Measurements from ENCODE around the gene PVR. TPM values are rescaled to one million over a fixed set of nuclear protein-coding genes. Genes with fewer than 3 reads are reported as not detected.
"Not testable (repeated sequence)": the region's sequence is repeated elsewhere in the genome, so short reads cannot be mapped to it uniquely, and the experiment has no call there.

PVR gene
- polyA plus RNA-seq, 1 of the 3 experiments (the other 2 are of a cell fraction), result 90.8 TPM

DNA sequence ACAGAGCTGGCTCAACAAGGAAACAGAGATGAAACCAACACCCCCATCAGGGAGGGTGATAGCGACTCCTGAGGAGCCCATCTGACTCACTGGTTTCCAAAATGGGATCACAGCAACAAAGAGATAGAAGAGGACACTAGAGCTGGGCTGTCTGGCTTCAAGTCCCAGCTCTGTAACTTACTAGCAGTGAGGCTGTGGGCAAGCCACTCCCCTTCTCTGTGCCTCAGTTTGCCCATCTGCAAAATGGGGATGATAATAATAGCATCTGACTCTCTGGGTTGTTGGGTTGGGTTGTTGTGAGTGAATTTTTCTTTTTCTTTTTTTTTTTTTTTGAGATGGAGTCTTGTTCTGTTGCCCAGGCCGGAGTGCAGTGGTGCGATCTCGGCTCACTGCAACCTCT is 16.1 kb upstream of the PVR start (continued):
- TF ChIP-seq FOSL2 (IDR thresholded peaks at IDR 0.05; ENCODE audit: borderline replicate concordance, low read depth) (no peak), RAD21 (IDR thresholded peaks at IDR 0.05; ENCODE audit: low read length) (no peak), YY1 (IDR thresholded peaks at IDR 0.05; ENCODE audit: low read depth) (no peak), RXRA (IDR thresholded peaks at IDR 0.05; ENCODE audit: borderline replicate concordance, low read depth) (no peak), EZH2phosphoT487 (IDR thresholded peaks at IDR 0.05; ENCODE audit: borderline replicate concordance, low read depth) (no peak), NRF1 (IDR thresholded peaks at IDR 0.05; ENCODE audit: low read depth, low read length) (no peak), CHD2 (IDR thresholded peaks at IDR 0.05; ENCODE audit: low read length, partially characterized antibody) (no peak)
- TF ChIP-seq, protein P1, sequence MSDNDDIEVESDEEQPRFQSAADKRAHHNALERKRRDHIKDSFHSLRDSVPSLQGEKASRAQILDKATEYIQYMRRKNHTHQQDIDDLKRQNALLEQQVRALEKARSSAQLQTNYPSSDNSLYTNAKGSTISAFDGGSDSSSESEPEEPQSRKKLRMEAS (IDR thresholded peaks at IDR 0.05; ENCODE audit: low read depth), result no peak
- TF ChIP-seq, protein P2, sequence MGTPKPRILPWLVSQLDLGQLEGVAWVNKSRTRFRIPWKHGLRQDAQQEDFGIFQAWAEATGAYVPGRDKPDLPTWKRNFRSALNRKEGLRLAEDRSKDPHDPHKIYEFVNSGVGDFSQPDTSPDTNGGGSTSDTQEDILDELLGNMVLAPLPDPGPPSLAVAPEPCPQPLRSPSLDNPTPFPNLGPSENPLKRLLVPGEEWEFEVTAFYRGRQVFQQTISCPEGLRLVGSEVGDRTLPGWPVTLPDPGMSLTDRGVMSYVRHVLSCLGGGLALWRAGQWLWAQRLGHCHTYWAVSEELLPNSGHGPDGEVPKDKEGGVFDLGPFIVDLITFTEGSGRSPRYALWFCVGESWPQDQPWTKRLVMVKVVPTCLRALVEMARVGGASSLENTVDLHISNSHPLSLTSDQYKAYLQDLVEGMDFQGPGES (IDR thresholded peaks at IDR 0.05; ENCODE audit: low read depth, low read length), result no peak

DNA sequence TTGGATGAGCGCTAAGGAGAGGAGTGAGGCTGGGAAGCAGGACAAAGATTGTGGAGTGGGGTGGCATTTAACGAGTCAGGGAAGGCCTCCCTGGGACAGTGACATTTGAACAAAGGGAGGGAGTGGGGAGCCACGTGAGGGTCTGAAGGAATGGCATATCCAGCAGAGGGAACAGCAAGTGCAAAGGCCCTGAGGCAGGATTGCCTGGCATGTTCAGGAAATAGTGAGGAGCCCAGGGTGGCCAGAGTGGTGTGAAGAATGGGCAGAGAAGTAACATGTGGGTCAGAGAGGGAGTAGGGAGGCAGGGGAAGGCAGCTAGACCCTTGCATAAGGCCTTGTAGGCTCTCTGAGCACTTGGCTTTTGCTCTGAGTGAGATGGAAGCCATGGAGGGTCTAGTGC is 14.9 kb upstream of the PVR start:
- no peak overlapping the region for H3K27ac ChIP-seq (ENCODE audit: low read depth in 2 of 2, low read length in 1 of 2)
- H3F3A ChIP-seq (replicated peaks; ENCODE audit: insufficient read depth), result peaks cover 13% of the 10 kb centered on the region
- H2AFZ ChIP-seq (ENCODE audit: low read depth), result no peak overlapping the region
- no peaks in the 10 kb centered on the region for H3K9me3 ChIP-seq
- no peaks in the 10 kb centered on the region for H3K79me2 ChIP-seq (ENCODE audit: insufficient read depth)
- H3K4me2 ChIP-seq, result no peak overlapping the region
- no peak overlapping the region for H3K4me3 ChIP-seq (ENCODE audit: low read depth in 2 of 2, low read length in 1 of 2)
- no peaks in the 10 kb centered on the region for H3K9me2 ChIP-seq
- peaks cover 0 to 5% of the 10 kb centered on the region in 2 experiments for H3K36me3 ChIP-seq (replicated peaks in 1 of 2; ENCODE audit: control insufficient read depth in 1 of 2, insufficient read depth in 2 of 2, low read length in 1 of 2)
- ChIA-PET CTCF (no interaction called here), POLR2A (no interaction called here)
- H3K4me1 ChIP-seq (ENCODE audit: control insufficient read depth in 1 of 2, insufficient read depth in 2 of 2, low read depth in 1 of 2, low read length in 1 of 2), result 0 out of 4 replicates have a peak, but pooled peaks cover 0 to 8% of the 10 kb centered on the region in 2 experiments
- H3K9ac ChIP-seq, result no peak overlapping the region
- no peaks in the 10 kb centered on the region for H3K27me3 ChIP-seq (ENCODE audit: insufficient read depth)
- no peaks in the 10 kb centered on the region for H4K20me1 ChIP-seq (ENCODE audit: insufficient read depth)
- DNase-seq, result no peak
- WGBS (ENCODE audit: low lambda C conversion rate), result 67% methylated on average over 3 of the region's 3 CpGs
- TF ChIP-seq, protein P3, sequence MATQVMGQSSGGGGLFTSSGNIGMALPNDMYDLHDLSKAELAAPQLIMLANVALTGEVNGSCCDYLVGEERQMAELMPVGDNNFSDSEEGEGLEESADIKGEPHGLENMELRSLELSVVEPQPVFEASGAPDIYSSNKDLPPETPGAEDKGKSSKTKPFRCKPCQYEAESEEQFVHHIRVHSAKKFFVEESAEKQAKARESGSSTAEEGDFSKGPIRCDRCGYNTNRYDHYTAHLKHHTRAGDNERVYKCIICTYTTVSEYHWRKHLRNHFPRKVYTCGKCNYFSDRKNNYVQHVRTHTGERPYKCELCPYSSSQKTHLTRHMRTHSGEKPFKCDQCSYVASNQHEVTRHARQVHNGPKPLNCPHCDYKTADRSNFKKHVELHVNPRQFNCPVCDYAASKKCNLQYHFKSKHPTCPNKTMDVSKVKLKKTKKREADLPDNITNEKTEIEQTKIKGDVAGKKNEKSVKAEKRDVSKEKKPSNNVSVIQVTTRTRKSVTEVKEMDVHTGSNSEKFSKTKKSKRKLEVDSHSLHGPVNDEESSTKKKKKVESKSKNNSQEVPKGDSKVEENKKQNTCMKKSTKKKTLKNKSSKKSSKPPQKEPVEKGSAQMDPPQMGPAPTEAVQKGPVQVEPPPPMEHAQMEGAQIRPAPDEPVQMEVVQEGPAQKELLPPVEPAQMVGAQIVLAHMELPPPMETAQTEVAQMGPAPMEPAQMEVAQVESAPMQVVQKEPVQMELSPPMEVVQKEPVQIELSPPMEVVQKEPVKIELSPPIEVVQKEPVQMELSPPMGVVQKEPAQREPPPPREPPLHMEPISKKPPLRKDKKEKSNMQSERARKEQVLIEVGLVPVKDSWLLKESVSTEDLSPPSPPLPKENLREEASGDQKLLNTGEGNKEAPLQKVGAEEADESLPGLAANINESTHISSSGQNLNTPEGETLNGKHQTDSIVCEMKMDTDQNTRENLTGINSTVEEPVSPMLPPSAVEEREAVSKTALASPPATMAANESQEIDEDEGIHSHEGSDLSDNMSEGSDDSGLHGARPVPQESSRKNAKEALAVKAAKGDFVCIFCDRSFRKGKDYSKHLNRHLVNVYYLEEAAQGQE (IDR thresholded peaks at IDR 0.05; ENCODE audit: low read depth, low read length), result no peak
- TF ChIP-seq FOXM1 (IDR thresholded peaks at IDR 0.05; ENCODE audit: low read depth), result no peak
- no peak for TF ChIP-seq RCOR1 (IDR thresholded peaks at IDR 0.05; ENCODE audit: low read length)
- no peak for TF ChIP-seq FOXJ3 (CRISPR knock-in tag; IDR thresholded peaks at IDR 0.05)
- no peak for TF ChIP-seq MEF2A (IDR thresholded peaks at IDR 0.05; ENCODE audit: borderline replicate concordance, low read depth)
- no peak for TF ChIP-seq CHD2 (IDR thresholded peaks at IDR 0.05; ENCODE audit: low read length, partially characterized antibody)
- no peak for TF ChIP-seq POLR2AphosphoS5 (IDR thresholded peaks at IDR 0.05; ENCODE audit: low read depth, low read length)
- TF ChIP-seq, protein P4, sequence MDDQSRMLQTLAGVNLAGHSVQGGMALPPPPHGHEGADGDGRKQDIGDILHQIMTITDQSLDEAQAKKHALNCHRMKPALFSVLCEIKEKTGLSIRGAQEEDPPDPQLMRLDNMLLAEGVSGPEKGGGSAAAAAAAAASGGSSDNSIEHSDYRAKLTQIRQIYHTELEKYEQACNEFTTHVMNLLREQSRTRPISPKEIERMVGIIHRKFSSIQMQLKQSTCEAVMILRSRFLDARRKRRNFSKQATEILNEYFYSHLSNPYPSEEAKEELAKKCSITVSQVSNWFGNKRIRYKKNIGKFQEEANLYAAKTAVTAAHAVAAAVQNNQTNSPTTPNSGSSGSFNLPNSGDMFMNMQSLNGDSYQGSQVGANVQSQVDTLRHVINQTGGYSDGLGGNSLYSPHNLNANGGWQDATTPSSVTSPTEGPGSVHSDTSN (IDR thresholded peaks at IDR 0.05), result no peak

DNA sequence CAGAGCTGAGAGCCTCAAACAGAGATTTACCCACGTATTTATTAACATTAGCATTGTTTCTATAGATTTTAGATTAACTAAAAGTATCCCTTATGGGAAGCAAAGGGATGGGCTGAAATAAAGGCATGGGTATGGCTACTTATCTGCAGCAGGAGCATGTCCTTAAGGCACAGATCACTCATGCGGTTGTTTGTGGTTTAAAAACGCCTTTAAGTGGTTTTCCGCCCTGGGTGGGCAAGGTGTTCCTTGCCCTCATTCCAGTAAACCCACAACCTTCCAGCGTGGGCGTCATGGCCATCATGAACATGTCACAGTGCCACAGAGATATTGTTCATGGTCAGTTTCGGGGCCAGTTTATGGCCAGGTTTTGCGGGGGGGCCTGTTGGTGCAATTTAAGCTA is 12.1 kb upstream of the PVR start:
- H3K9me2 ChIP-seq; H3K9ac ChIP-seq; H3K9me3 ChIP-seq; DNase-seq; H2AFZ ChIP-seq (ENCODE audit: low read depth); H4K20me1 ChIP-seq (ENCODE audit: insufficient read depth); POLR2A ChIA-PET; H3K79me2 ChIP-seq (ENCODE audit: insufficient read depth); H3K27ac ChIP-seq (ENCODE audit: low read depth in 2 of 2, low read length in 1 of 2); H3K27me3 ChIP-seq (ENCODE audit: insufficient read depth); H3K36me3 ChIP-seq (replicated peaks in 1 of 2; ENCODE audit: control insufficient read depth in 1 of 2, insufficient read depth in 2 of 2, low read length in 1 of 2); H3K4me3 ChIP-seq (ENCODE audit: low read depth in 2 of 2, low read length in 1 of 2); H3K4me2 ChIP-seq: not testable (repeated sequence)
- H3K4me1 ChIP-seq (ENCODE audit: control insufficient read depth in 1 of 2, insufficient read depth in 2 of 2, low read depth in 1 of 2, low read length in 1 of 2), result peaks cover 0 to 13% of the 10 kb centered on the region in 2 experiments; a peak in 2 of 4 replicates
- 73% methylated on average over 8 of the region's 8 CpGs for WGBS (ENCODE audit: low lambda C conversion rate)
- CTCF ChIA-PET, result interaction anchor here (0.6 to 0.9 kb wide), 3 partner anchors 25 to 61 kb away, joined by 3 read pairs; no protein-coding TSS in a partner anchor
- H3F3A ChIP-seq (replicated peaks; ENCODE audit: insufficient read depth), result peaks cover 10% of the 10 kb centered on the region

DNA sequence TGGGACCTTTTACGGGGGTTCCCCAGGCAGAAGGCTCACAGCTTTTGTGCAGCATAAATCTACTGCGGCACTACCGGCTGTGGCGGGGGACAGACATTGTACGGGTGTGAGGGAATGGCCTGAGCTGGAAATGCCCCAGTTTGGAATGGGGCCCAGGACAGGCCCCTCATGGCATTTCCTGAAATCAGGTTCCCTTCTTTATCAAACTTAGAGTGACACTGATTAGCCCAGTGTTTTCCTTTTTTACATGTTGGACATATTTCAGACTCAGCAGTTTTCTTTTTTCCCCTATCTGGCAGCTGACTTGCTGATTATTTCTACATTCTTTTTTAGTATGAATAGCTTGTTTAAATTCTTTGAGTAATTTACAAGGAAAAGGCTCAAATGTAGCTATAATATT is 9.7 kb upstream of the PVR start:
- H3K9me3 ChIP-seq; H3K36me3 ChIP-seq (replicated peaks in 1 of 2; ENCODE audit: control insufficient read depth in 1 of 2, insufficient read depth in 2 of 2, low read length in 1 of 2); H3K9me2 ChIP-seq; H3K4me1 ChIP-seq (ENCODE audit: control insufficient read depth in 1 of 2, insufficient read depth in 2 of 2, low read depth in 1 of 2, low read length in 1 of 2); DNase-seq; H4K20me1 ChIP-seq (ENCODE audit: insufficient read depth); H3K27me3 ChIP-seq (ENCODE audit: insufficient read depth); H3K27ac ChIP-seq (ENCODE audit: low read depth in 2 of 2, low read length in 1 of 2); H2AFZ ChIP-seq (ENCODE audit: low read depth); H3K79me2 ChIP-seq (ENCODE audit: insufficient read depth); H3K9ac ChIP-seq; POLR2A ChIA-PET; H3F3A ChIP-seq (replicated peaks; ENCODE audit: insufficient read depth); H3K4me3 ChIP-seq (ENCODE audit: low read depth in 2 of 2, low read length in 1 of 2); H3K4me2 ChIP-seq: not testable (repeated sequence)
- 66% methylated on average over 5 of the region's 5 CpGs for WGBS (ENCODE audit: low lambda C conversion rate)
- CTCF ChIA-PET, result interaction anchor here (1.2 to 2.4 kb wide), 2 partner anchors 18 to 63 kb away, joined by 3 to 13 read pairs; no protein-coding TSS in a partner anchor

Data from SK-N-SH (cell line).